Naive thymus-derived CD4-positive, alpha-beta T cell (primary cell): Measurements from ENCODE around the gene TLK2. TPM values are rescaled to one million over a fixed set of nuclear protein-coding genes. Genes with fewer than 3 reads are reported as not detected.
"Not testable (repeated sequence)": the region's sequence is repeated elsewhere in the genome, so short reads cannot be mapped to it uniquely, and the experiment has no call there.

ENCODE experiments used
- ATAC-seq: fragments of 150-1000 bp; cut with Tn5 transposase; 2 replicates; pipeline ENCODE4 v1.10.0; 2021; ENCODE audit warnings: mild to moderate bottlenecking, moderate library complexity
- CTCF ChIA-PET: fragments of 350-600 bp; sonication (Branson Sonifier 250); formaldehyde crosslinking; loops from one replicate; lab custom pipeline; 2021; ENCODE audit warnings: antibody characterized with exemption; lab: Charles Lee
- POLR2A ChIA-PET: fragments of 350-600 bp; sonication (Branson Sonifier 250); formaldehyde crosslinking; loops from one replicate; lab custom pipeline; 2021; ENCODE audit warnings: antibody characterized with exemption, inconsistent platforms; lab: Charles Lee
- DNase-seq, 9 donors: peaks; one replicate each; pipeline versions ENCODE4 v3.0.0 to v3.0.0-alpha.2; 2020 to 2022; ENCODE audit warnings: mixed read lengths in 1 of 9
- H3K27ac ChIP-seq: one replicate; pipeline ENCODE4 v1.7.0; 2013; ENCODE audit warnings: mild to moderate bottlenecking, low read depth, low read length, moderate library complexity
- H3K27me3 ChIP-seq, 2 donors: one replicate each; pipeline ENCODE4 v1.7.0; 2013; ENCODE audit warnings: low read length in 2 of 2, mild to moderate bottlenecking in 2 of 2, moderate library complexity in 2 of 2; ENCODE audit not compliant: control insufficient read depth in 2 of 2, insufficient read depth in 2 of 2
- H3K36me3 ChIP-seq, 3 experiments: 1 replicate in 2 of 3; 2 replicates in 1 of 3; pipeline ENCODE4 v1.7.0; 2013; ENCODE audit warnings: low read length in 3 of 3, mild to moderate bottlenecking in 3 of 3, moderate library complexity in 1 of 3; ENCODE audit not compliant: insufficient read depth in 3 of 3, control insufficient read depth in 2 of 3
- H3K4me1 ChIP-seq, 2 donors: one replicate each; pipeline ENCODE4 v1.7.0; 2013; ENCODE audit warnings: low read length in 2 of 2, mild to moderate bottlenecking in 2 of 2, moderate library complexity in 1 of 2; ENCODE audit not compliant: control insufficient read depth in 2 of 2, insufficient read depth in 2 of 2
- H3K4me3 ChIP-seq: 2 replicates; pipeline ENCODE4 v1.7.0; 2013; ENCODE audit warnings: mild to moderate bottlenecking, low read length
- H3K9me3 ChIP-seq, 3 experiments: 1 replicate in 2 of 3; 2 replicates in 1 of 3; pipeline ENCODE4 v1.7.0; 2013; ENCODE audit warnings: low read length in 3 of 3; ENCODE audit not compliant: control insufficient read depth in 2 of 3
- H3K27ac Mint-ChIP-seq, 9 donors: one replicate each; pipeline ENCODE4 v1.8.0; 2020 to 2022; ENCODE audit warnings: mixed read lengths in 9 of 9, mild to moderate bottlenecking in 8 of 9, moderate library complexity in 5 of 9, inconsistent platforms in 2 of 9
- H3K27me3 Mint-ChIP-seq, 5 donors: one replicate each; pipeline ENCODE4 v1.8.0; 2021 to 2022; ENCODE audit warnings: mixed read lengths in 5 of 5, mild to moderate bottlenecking in 1 of 5
- H3K36me3 Mint-ChIP-seq, 5 donors: one replicate each; pipeline ENCODE4 v1.8.0; 2020 to 2022; ENCODE audit warnings: mixed read lengths in 5 of 5, mild to moderate bottlenecking in 3 of 5, inconsistent platforms in 1 of 5
- H3K4me1 Mint-ChIP-seq, 7 donors: one replicate each; pipeline ENCODE4 v1.8.0; 2020 to 2022; ENCODE audit warnings: mixed read lengths in 7 of 7, mild to moderate bottlenecking in 3 of 7, inconsistent platforms in 1 of 7
- H3K4me3 Mint-ChIP-seq, 10 donors: one replicate each; pipeline ENCODE4 v1.8.0; 2020 to 2022; ENCODE audit warnings: mild to moderate bottlenecking in 10 of 10, mixed read lengths in 10 of 10, moderate library complexity in 6 of 10, inconsistent platforms in 2 of 10
- H3K9me3 Mint-ChIP-seq, 11 donors: one replicate each; pipeline ENCODE4 v1.8.0; 2020 to 2022; ENCODE audit warnings: mixed read lengths in 11 of 11, mild to moderate bottlenecking in 4 of 11, inconsistent platforms in 1 of 11, moderate library complexity in 1 of 11
- intact Hi-C, 2 donors: fragments of 100-400 bp; cut with micrococcal nuclease; formaldehyde crosslinking; loops; one replicate each; pipeline ENCODE4 v1.15.1; 2023
- polyA plus RNA-seq, 2 donors: library from polyadenylated mRNA; unstranded; fragments of 300-500 nt; fragmentation: Illumina TruSeq; gene quantifications; one replicate each; pipeline ENCODE4 v1.2.3, GENCODE V29; 2021
- total RNA-seq, 6 experiments: library from RNA in 5 of 6; stranded (reverse) in 5 of 6; gene quantifications; 1 replicate in 5 of 6; 2 replicates in 1 of 6; pipeline ENCODE4 v1.2.3 and lab custom pipeline; 2021 to 2026

The TLK2 gene
- total and polyA plus RNA-seq, 7 experiments from 2014 or later = 7.6 to 84.8 (median 64.5) TPM

- H3K4me3 Mint-ChIP-seq, H3K27me3 Mint-ChIP-seq, CTCF ChIA-PET, H3K27me3 ChIP-seq, H3K27ac Mint-ChIP-seq, H3K4me1 ChIP-seq, H3K27ac ChIP-seq, H3K9me3 Mint-ChIP-seq, H3K9me3 ChIP-seq, ATAC-seq, DNase-seq, intact Hi-C loops, H3K4me3 ChIP-seq, POLR2A ChIA-PET: not testable (repeated sequence)
- peaks cover 0 to 15% (median 4%) of the 10 kb centered on the region in 7 donors for H3K4me1 Mint-ChIP-seq
- peaks cover 0 to 17% (median 6%) of the 10 kb centered on the region in 3 experiments for H3K36me3 ChIP-seq
- peaks cover 0 to 12% (median 6%) of the 10 kb centered on the region in 5 donors for H3K36me3 Mint-ChIP-seq
These were observed 42.7 kb downstream of the TLK2 start for GRCh38 chr17:62521295-62521694.

- H3K9me3 ChIP-seq, H3K4me3 ChIP-seq, POLR2A ChIA-PET, H3K27me3 Mint-ChIP-seq, H3K9me3 Mint-ChIP-seq, H3K27ac ChIP-seq, H3K4me1 ChIP-seq, intact Hi-C loops, DNase-seq, ATAC-seq, H3K27me3 ChIP-seq, H3K4me3 Mint-ChIP-seq, H3K4me1 Mint-ChIP-seq, CTCF ChIA-PET: not testable (repeated sequence)
- Mint-ChIP-seq H3K36me3 (peaks cover 0 to 21% (median 12%) of the 10 kb centered on the region in 5 donors), H3K27ac (peak overlapping the region in 1 of 9 donors; percentile 41)
- peaks cover 0 to 17% (median 6%) of the 10 kb centered on the region in 3 experiments for H3K36me3 ChIP-seq
These were observed 45.5 kb downstream of the TLK2 start for GRCh38 chr17:62524077-62524476.

GRCh38 chr17:62525317-62525716 is 46.7 kb downstream of the TLK2 start:
- H3K27me3 Mint-ChIP-seq, H3K4me3 ChIP-seq, H3K9me3 ChIP-seq, ATAC-seq, POLR2A ChIA-PET, DNase-seq, H3K4me1 ChIP-seq, intact Hi-C loops, H3K4me1 Mint-ChIP-seq, CTCF ChIA-PET, H3K27me3 ChIP-seq, H3K4me3 Mint-ChIP-seq, H3K9me3 Mint-ChIP-seq, H3K27ac Mint-ChIP-seq, H3K27ac ChIP-seq: not testable (repeated sequence)
- peaks cover 0 to 17% (median 6%) of the 10 kb centered on the region in 3 experiments for H3K36me3 ChIP-seq
- peaks cover 2 to 28% (median 17%) of the 10 kb centered on the region in 5 donors for H3K36me3 Mint-ChIP-seq

GRCh38 chr17:62530936-62531335 is 52.3 kb downstream of the TLK2 start:
- H3K27me3 Mint-ChIP-seq, H3K36me3 ChIP-seq, H3K27me3 ChIP-seq, H3K27ac ChIP-seq, H3K4me3 ChIP-seq, DNase-seq, H3K9me3 ChIP-seq, ATAC-seq, H3K4me1 ChIP-seq, intact Hi-C loops, H3K4me3 Mint-ChIP-seq, H3K9me3 Mint-ChIP-seq, POLR2A ChIA-PET: not testable (repeated sequence)
- peak overlapping the region in 3 of 9 donors; percentile 18 to 81 (median 19) for H3K27ac Mint-ChIP-seq
- peaks cover 2 to 40% (median 26%) of the 10 kb centered on the region in 5 donors for H3K36me3 Mint-ChIP-seq
- H3K4me1 Mint-ChIP-seq = peaks cover 7 to 29% (median 26%) of the 10 kb centered on the region in 7 donors
- CTCF ChIA-PET = interaction anchor here (0.7 kb wide), 1 partner anchor 1021 kb away, joined by 3 read pairs; no protein-coding TSS in a partner anchor

- H3K4me3 Mint-ChIP-seq, H3K9me3 Mint-ChIP-seq, H3K27me3 ChIP-seq, H3K27me3 Mint-ChIP-seq, H3K27ac ChIP-seq, H3K4me3 ChIP-seq, DNase-seq, H3K9me3 ChIP-seq, POLR2A ChIA-PET, H3K4me1 ChIP-seq, H3K27ac Mint-ChIP-seq, intact Hi-C loops, ATAC-seq: not testable (repeated sequence)
- H3K36me3 Mint-ChIP-seq = peaks cover 4 to 43% (median 29%) of the 10 kb centered on the region in 5 donors
- H3K36me3 ChIP-seq = peaks cover 0 to 19% (median 6%) of the 10 kb centered on the region in 3 experiments
- H3K4me1 Mint-ChIP-seq = peaks cover 6 to 34% (median 29%) of the 10 kb centered on the region in 7 donors
- CTCF ChIA-PET = interaction anchor here (0.6 kb wide), 1 partner anchor 426 kb away, joined by 4 read pairs; no protein-coding TSS in a partner anchor
These were observed 57.9 kb downstream of the TLK2 start for GRCh38 chr17:62536557-62536956.

GRCh38 chr17:62541073-62541472 is 62.4 kb downstream of the TLK2 start:
- H3K27me3 Mint-ChIP-seq, H3K4me3 Mint-ChIP-seq, POLR2A ChIA-PET, H3K27ac ChIP-seq, ATAC-seq, H3K4me3 ChIP-seq, H3K4me1 ChIP-seq, H3K9me3 ChIP-seq, intact Hi-C loops, H3K27me3 ChIP-seq, DNase-seq: not testable (repeated sequence)
- Mint-ChIP-seq H3K4me1 (peaks cover 5 to 37% (median 27%) of the 10 kb centered on the region in 7 donors), H3K36me3 (peaks cover 11 to 51% (median 45%) of the 10 kb centered on the region in 5 donors), H3K9me3 (peaks cover 0 to 11% (median 2%) of the 10 kb centered on the region in 11 donors), H3K27ac (peak overlapping the region in 1 of 9 donors; percentile 27)
- peaks cover 0 to 24% (median 6%) of the 10 kb centered on the region in 3 experiments for H3K36me3 ChIP-seq
- CTCF ChIA-PET = interaction anchor here (0.5 kb wide), 1 partner anchor 429 kb away, joined by 3 read pairs; no protein-coding TSS in a partner anchor

GRCh38 chr17:62543278-62543775 is 64.7 kb downstream of the TLK2 start:
- H3K27me3 ChIP-seq, POLR2A ChIA-PET, H3K4me3 Mint-ChIP-seq, H3K27me3 Mint-ChIP-seq, H3K9me3 ChIP-seq, DNase-seq, CTCF ChIA-PET, intact Hi-C loops, ATAC-seq, H3K4me1 ChIP-seq, H3K4me3 ChIP-seq, H3K27ac ChIP-seq: not testable (repeated sequence)
- Mint-ChIP-seq H3K27ac (peak overlapping the region in 1 of 9 donors; percentile 2), H3K9me3 (peaks cover 0 to 11% (median 2%) of the 10 kb centered on the region in 11 donors), H3K4me1 (peaks cover 8 to 45% (median 32%) of the 10 kb centered on the region in 7 donors), H3K36me3 (peaks cover 10 to 49% (median 35%) of the 10 kb centered on the region in 5 donors)
- peaks cover 0 to 14% (median 3%) of the 10 kb centered on the region in 3 experiments for H3K36me3 ChIP-seq
